Ammon's horn (tissue), 1 donor: ENCODE data around the gene ABHD14A.

Experiments used
- DNase-seq: peaks from one replicate; pipeline ENCODE4 v3.0.0-alpha.2; 2016; ENCODE audit warnings: low spot score

Gene ABHD14A

DNA sequence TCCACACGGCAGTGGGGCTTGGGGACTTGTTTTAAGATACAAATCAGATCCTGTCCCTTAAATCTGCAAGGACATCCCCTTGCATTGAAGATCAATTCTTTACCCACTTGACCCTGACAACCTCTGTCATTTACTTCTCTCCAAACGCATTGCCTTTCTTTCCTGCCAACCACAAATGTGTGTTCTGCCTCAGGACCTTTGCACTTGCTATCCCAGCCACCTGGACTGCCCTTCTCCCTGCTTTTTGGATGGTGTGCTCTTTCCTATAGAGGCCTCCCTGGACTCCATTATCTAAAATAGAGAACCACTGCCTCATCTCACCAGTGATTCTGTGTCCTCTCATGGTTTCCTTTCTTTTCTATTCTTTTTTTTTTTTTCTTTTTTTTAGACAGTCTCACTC lies 22.3 kb downstream of the ABHD14A start:
- no peak for DNase-seq

GRCh38 chr3:51997935-51998596 lies 23.2 kb downstream of the ABHD14A start:
- no peak for DNase-seq

DNA sequence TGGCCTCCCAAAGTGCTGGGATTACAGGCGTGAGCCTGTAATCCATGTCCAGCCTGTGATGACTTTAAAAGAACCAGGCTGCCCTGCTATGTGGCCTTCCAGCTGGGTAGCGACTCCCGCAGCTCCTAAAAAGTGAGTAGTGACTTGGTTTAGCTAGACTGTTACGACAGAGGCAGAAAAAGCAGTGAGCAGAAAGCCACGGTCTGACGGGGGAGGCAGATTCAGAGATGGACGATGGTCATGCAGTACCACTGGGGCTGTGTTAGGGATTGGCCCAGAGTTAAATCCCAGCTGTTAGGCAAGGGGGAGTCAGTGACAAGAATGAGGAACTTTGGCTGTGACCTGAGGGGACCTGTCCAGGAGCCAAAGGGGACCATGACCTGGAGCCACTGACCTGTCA lies 23.9 kb downstream of the ABHD14A start:
- DNase-seq = no peak

DNA sequence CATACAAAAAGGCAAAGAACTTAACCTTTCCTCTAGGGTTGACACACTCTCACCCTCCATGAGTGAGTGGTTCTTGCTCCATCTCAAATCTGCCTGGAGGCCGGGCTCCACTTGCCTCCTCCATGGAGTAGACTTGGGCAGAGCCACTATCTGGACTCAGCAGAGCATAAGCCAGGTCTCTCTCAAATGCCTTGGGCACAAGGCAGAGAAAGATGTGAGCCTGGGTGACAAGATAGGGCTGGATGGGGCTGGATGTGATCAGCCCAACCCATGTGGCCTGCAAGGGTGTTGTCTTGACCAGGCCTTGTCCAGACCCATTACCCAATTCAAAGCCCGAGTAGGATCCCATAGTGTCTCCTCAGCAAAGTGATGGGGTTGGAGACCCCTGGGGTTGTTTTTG lies 25.0 kb downstream of the ABHD14A start:
- DNase-seq = no peak

GRCh38 chr3:52001443-52001974 lies 26.6 kb downstream of the ABHD14A start:
- DNase-seq = peak; percentile 84

GRCh38 chr3:52002748-52003147 lies 27.9 kb downstream of the ABHD14A start:
- DNase-seq = no peak

DNA sequence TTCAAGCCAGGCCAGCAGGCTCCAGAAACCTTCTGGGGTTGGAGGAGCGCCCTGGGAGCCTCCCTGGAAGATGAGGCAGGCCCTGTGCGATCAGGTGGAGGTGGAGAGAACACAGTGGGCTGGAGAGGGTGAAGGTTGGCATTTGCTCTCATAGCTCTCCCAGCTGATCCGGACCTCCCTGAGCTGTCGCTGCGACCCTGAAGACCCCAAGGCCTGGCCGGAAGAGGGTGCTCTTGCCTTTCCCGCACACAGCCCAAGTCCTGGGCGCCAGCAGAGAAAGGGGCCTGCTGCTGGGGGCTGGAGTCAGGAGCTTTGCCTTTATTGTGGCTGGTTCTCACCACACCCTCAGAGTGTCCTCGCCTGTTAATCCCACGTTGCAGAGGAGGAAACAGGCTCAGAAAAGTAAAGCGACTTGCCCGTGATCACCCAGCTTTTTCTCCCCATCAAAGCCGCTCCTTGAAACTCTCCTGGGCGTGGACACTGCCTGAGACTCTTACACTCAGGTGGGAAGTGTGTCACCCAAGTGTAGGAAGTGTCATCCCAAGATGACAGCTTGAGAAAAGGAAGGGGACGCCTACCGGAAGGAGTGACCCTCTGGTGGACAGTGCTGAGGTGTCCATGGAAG lies 29.4 kb downstream of the ABHD14A start:
- peak; percentile 83 for DNase-seq

DNA sequence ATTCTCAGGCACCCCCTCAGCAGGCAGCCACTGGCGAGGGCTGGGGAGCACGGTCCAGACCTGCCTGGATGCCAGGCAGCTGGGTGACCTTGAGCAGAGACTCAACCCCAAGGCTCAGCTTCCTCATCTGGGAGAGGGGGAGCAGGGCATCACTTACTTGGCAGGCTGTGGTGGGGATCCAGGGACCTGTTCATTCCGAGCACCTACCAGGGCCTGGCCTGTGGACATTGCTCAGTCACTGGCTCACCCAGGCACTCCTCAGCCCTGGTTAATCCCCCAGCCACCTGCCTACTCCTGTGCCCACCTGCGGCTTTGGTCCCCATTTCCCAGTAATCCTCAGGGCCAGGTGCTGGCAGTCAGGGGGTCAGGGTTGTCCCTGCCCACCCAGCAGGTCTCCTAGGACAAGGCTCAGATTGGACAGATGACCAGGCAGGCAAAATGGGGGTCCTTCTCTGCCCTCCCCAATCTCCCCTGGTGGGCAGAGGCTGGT lies 30.1 kb downstream of the ABHD14A start:
- no peak for DNase-seq

- no peak for DNase-seq
Observed at GRCh38 chr3:52005571-52005986, 30.7 kb downstream of the ABHD14A start.

GRCh38 chr3:52006017-52006819 lies 31.4 kb downstream of the ABHD14A start:
- no peak for DNase-seq

DNA sequence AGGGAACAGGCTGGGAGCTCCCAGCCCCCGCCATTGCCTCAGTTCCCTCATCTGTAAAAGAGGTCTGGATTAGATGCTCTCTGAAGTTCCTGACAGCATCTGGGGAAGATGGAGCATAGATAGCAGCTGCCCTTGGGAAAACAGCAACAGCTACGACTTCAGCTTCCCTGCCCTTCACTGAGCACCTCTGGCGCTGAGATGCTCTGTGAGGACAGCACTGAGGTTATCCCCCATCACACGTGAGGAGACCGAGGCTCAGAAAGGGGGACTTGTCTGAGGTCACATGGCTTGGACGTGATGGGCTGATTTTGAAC lies 31.9 kb downstream of the ABHD14A start:
- DNase-seq = no peak

DNA sequence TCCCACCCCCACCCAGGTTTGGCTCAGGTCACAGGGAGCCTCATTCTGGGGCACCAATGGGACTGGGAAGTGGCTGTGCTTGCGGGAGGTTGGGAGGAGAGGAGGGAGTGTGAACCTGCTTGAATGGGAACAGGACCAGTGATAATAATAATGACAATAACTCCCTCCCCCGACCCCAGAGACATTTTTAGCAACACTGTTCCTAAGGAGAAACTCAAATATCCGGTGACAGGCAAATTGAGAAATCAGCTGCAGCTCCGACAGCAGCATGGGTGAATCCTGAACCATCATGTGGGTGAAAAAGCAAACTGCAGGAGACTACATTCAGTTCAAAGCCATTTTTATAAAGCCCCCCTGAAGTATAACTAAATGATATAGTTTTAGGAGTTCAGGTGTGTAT lies 32.4 kb downstream of the ABHD14A start:
- no peak for DNase-seq

- no peak for DNase-seq
Observed at GRCh38 chr3:52010431-52010830, 35.6 kb downstream of the ABHD14A start.

GRCh38 chr3:52012699-52013098 lies 37.8 kb downstream of the ABHD14A start:
- DNase-seq = no peak

- DNase-seq = no peak
Observed at GRCh38 chr3:52013802-52014598, 39.1 kb downstream of the ABHD14A start.

DNA sequence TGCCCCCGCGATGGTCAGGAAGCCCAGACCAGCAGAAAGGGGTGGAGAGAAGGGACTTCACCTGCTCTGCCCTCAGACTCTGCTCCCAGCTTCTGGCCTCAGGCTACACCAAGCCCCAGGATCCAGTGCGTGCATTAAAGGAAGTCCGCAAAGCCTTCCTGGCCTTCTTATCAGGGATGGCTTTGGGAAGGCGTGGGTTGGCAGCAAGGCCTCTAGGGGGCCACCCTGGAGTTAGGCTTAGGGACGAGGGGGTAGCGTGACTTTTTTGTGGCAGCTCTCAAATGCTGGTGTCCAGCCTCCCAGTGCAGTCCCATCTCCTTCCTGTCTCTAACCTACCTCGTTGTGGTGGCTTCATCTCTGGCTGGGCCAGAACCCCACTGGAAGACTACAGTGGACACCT lies 39.7 kb downstream of the ABHD14A start:
- no peak for DNase-seq

DNA sequence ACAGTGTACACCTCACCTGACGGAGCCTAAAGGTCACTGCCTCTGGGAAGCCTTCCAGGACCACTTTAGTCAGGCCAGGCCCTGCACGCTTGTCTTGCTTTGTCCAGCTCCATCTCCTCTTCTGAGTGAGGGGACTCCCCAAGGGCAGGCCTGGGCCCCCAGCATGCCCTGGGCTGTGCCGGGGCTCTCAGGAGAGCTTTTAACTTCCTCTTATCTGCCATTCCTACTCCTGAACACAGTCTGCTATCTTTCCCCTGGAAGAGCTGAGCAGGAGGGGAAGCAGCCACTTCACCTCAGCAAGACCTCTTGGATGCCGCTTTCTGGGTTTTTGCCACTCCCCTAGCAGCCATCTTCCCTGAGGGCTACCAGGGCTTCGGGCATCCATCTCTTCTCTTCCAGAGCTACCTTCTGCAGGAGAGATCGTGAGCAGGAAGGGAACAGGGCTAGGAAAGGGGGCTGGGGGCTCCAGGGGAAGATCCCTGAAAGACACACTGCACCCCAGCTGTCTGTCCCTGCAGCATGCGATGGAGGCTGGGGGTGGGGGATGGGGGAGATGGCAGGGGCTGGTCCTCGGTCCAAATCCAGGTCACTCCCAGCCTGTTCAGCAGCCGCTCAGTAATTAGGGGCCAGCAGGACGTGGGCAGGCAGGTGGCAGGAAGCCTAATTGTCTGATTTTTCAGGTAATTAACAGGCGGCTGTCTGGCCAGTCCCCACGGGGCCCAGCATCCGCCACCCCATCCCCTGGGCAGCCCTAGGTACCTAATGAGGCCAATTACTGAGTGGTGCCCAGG lies 40.8 kb downstream of the ABHD14A start:
- DNase-seq = no peak

DNA sequence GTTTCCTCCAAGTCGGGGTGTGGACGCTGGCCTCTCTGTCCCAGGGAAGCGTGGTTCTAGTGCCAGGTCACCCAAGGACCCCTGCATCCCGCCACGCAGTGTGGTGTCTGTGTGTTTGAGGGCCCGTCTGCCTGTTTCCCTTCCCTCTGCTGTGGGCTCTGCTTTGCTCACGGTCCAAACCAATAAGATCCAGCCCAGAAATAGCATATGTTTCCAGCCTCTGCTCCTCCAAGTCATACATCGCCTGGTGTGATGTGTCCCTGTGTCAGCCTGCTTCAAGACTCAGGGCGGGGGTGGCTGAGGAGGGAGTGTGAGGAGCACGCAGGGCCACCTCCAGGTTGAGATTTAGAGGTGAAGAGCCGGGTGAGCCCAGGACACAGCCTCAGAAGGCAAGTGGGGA lies 42.7 kb downstream of the ABHD14A start:
- DNase-seq = no peak

- DNase-seq = no peak
Observed at GRCh38 chr3:52018319-52019000, 43.6 kb downstream of the ABHD14A start.

DNA sequence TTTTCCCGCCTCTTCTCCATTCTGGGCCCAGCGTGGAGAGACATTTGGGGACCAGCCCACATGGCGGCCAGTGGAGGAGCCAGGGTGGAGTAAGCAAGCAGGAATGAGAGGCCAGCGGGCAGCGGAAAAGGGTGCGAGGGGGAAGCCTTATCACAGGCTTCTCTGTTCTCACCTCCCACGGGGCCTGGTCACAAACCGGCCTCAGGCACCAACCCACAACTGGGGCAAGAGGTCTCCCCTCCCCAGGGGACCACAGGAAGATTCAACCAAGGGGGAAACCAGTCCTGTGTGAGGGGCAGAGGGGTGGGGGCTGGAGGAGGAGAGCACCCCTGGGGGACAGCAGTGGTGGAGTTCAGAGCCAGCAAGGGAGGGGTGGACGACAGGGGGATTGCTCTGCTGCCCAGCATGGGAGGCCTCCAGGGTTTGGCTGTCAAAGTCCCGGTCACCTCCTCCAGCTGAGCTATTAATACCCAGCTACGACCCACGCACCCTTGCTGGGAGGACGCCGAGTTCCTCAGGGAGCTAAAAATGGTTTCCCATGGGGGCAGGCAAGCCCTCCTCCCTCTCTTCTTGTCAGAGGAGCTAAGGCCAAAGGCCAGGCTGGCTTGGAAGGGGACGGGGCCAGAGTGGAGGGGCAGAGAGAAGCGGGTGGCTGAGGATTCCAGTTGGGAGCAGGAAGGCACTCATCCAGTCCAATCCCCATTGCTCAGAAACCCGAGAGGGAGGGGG lies 44.7 kb downstream of the ABHD14A start:
- DNase-seq = no peak
